ENCODE measurements around the gene MTURN. TPM values are rescaled to one million over a fixed set of nuclear protein-coding genes. Genes with fewer than 3 reads are reported as not detected.
A peak's percentile ranks its signal among the peaks of the same experiment; 100 is the strongest.

The MTURN gene
- total RNA-seq, 4 donors from 2014 or later: 32.0 to 86.3 (median 44.0) TPM

DNA sequence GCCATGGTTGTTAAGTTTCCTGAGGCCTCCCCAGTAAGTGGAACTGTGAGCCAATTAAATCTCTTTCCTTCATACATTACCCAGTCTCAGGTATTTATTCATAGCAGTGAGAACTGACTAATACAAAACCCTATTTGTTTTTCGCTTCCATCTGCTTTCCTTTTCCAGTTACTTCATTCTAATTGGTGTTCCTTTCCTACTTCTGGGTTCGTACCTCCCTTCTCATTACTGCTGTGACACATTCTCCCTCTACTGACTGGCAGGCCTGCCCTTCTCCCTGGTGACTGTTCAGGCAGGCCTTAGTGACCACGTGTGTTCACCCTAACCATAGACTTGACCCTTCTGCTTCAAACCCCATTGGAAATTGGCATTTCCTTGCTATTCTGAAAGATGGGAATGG lies 37.7 kb downstream of the MTURN start:
- Histone ChIP-seq H3K4me3 (replicated peaks in 1 of 3) (no peak overlapping the region), H3K9me3 (no peaks in the 10 kb centered on the region), H3K4me1 (peaks cover 5 to 26% of the 10 kb centered on the region in 2 donors), H3K27me3 (no peaks in the 10 kb centered on the region), H3K36me3 (no peaks in the 10 kb centered on the region), H3K27ac (peak overlapping the region in 2 of 3 donors; percentile 8 to 41)
- DNase-seq: no peak
- WGBS, 2 donors: 88 to 90% methylated on average over 3 of the region's 3 CpGs
- no peak for TF ChIP-seq POLR2A (IDR thresholded peaks at IDR 0.05)
- TF ChIP-seq, protein P1, sequence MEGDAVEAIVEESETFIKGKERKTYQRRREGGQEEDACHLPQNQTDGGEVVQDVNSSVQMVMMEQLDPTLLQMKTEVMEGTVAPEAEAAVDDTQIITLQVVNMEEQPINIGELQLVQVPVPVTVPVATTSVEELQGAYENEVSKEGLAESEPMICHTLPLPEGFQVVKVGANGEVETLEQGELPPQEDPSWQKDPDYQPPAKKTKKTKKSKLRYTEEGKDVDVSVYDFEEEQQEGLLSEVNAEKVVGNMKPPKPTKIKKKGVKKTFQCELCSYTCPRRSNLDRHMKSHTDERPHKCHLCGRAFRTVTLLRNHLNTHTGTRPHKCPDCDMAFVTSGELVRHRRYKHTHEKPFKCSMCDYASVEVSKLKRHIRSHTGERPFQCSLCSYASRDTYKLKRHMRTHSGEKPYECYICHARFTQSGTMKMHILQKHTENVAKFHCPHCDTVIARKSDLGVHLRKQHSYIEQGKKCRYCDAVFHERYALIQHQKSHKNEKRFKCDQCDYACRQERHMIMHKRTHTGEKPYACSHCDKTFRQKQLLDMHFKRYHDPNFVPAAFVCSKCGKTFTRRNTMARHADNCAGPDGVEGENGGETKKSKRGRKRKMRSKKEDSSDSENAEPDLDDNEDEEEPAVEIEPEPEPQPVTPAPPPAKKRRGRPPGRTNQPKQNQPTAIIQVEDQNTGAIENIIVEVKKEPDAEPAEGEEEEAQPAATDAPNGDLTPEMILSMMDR (IDR thresholded peaks at IDR 0.05): no peak
- intact Hi-C loops (cut with DNase I): loop anchor here (10.0 kb wide), 1 partner anchor 102 kb away; no protein-coding TSS in a partner anchor

DNA sequence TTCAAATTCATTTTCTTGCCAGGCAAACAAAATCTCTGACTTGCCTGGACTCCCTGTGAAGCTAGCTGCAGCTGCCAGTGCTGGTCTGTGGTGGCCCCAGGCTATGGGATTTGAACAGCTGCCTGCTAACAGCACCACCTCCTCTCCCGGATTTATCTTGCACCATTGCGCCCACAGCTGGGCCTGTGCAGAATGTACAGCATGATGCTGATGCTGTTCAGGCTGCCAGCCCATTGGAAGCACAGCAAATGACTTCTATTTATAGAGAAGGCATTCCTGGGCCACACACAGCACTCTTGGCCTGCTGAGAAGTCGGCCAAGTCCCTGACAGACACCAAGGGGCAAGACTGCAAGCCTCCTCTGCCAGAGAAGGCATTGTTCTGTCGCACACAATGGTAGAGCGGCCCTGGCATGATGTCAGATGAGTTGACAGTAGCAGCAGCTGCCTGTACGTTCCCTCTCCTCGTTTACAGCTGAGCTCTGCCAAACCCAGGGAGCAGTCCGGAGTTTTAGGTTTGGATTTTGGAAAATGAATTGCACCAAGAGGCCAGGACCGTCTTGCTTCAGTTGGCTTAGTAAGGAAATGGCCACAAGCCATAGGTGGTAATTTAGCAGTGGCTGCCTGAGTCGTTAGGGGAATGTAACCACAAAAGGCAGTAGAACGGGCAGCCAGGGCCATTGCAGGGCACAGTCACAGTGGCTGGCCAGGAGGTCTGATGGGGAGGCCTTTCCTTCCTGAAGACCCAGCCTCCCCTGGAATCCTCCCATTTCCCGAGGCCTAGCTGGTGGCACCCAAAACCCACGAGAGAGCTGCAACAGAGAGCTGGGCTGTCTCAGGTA lies 38.5 kb downstream of the MTURN start:
- intact Hi-C loops (cut with DNase I): loop anchor here (10.0 kb wide), 1 partner anchor 102 kb away; no protein-coding TSS in a partner anchor
- peak overlapping the region in 2 of 3 donors; percentile 8 to 41 for H3K27ac ChIP-seq
- no peaks in the 10 kb centered on the region for H3K9me3 ChIP-seq
- WGBS, 2 donors: 60 to 74% methylated on average over 10 to 13 of the region's 13 CpGs
- TF ChIP-seq, protein P1 (IDR thresholded peaks at IDR 0.05): no peak
- TF ChIP-seq POLR2A (IDR thresholded peaks at IDR 0.05): no peak
- no peaks in the 10 kb centered on the region for H3K36me3 ChIP-seq
- H3K4me3 ChIP-seq (replicated peaks in 1 of 3): no peak overlapping the region
- H3K4me1 ChIP-seq: peaks cover 5 to 26% of the 10 kb centered on the region in 2 donors
- peak in 1 of 2 donors; percentile 25 for DNase-seq
- no peaks in the 10 kb centered on the region for H3K27me3 ChIP-seq

DNA sequence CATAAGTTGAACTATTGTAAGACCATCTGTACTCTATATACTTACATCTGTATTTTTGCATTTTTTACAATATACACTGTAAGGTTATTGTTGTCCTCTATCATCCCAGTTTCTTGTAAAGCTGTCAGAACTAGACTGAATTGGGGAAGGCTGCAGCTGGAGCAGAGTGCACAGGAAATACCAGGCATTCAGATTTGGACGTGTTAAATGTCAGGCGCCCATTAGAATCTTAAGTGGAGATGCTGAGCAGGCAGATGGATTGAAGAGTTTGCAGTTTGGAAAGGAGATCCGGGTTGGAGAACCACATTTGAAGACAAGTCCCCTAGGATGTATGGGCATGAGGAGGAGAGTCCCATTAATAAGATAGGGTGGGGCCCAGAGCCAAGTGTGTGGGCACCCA lies 40.4 kb downstream of the MTURN start:
- DNase-seq: no peak

DNA sequence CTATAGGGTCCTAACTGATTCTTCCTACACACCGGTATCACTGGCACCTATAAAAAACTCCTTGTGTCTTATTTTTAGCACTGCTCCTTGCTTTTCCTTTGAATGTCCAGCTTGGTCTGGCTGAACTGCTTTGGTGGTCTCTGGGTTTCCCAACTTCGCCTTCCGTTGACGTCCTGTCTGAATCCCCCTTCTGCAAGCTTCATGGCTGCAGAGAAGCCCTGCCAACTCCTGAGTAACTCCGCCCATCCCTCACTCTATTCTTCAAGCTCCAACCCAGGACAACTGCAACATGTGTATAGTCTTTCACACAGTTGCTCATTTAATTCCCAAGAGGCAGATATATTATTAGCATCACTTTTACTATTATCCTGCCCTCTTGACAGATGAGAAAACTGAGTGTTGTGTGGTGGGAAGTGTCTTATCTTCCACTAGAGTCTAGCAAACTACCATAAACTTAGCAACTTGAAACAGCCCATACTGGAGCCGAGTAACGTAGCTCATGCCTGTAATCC lies 40.9 kb downstream of the MTURN start:
- intact Hi-C loops (cut with DNase I): loop anchor here (10.0 kb wide), 1 partner anchor 99 kb away; no protein-coding TSS in a partner anchor
- 87 to 93% methylated on average over 7 of the region's 7 CpGs for WGBS, 2 donors
- Histone ChIP-seq H3K27ac (no peak overlapping the region), H3K4me3 (replicated peaks in 1 of 3) (no peak overlapping the region), H3K4me1 (peaks cover 10 to 28% of the 10 kb centered on the region in 2 donors), H3K36me3 (no peaks in the 10 kb centered on the region), H3K9me3 (no peaks in the 10 kb centered on the region), H3K27me3 (no peaks in the 10 kb centered on the region)
- TF ChIP-seq, protein P1 (IDR thresholded peaks at IDR 0.05): no peak
- TF ChIP-seq POLR2A (IDR thresholded peaks at IDR 0.05): no peak
- no peak for DNase-seq

More for the DNA sequence above, 40.4 kb downstream of the MTURN start:
- H3K9me3 ChIP-seq: no peaks in the 10 kb centered on the region
- H3K36me3 ChIP-seq: no peaks in the 10 kb centered on the region
- H3K4me3 ChIP-seq (replicated peaks in 1 of 3): no peak overlapping the region
- peaks cover 5 to 26% of the 10 kb centered on the region in 2 donors for H3K4me1 ChIP-seq
- 48 to 53% methylated on average over 3 of the region's 3 CpGs for WGBS, 2 donors
- H3K27me3 ChIP-seq: no peaks in the 10 kb centered on the region
- no peak overlapping the region for H3K27ac ChIP-seq
- TF ChIP-seq, protein P1 (IDR thresholded peaks at IDR 0.05): no peak
- no peak for TF ChIP-seq POLR2A (IDR thresholded peaks at IDR 0.05)
- intact Hi-C loops (cut with DNase I): loop anchor here (10.0 kb wide), 1 partner anchor 100 kb away; no protein-coding TSS in a partner anchor

Measured in thyroid gland (tissue), 4 donors.